ENCODE results near the gene FBRS. TPM values are rescaled to one million over a fixed set of nuclear protein-coding genes. Genes with fewer than 3 reads are reported as not detected.

FBRS gene
- total and polyA plus RNA-seq, 2 of the 8 experiments (the other 6 are each of a cell fraction or from before 2014, with no cell fraction given) = 2.4 to 13.9 TPM

- CTCF ChIA-PET (ENCODE audit: partially characterized antibody) = interaction anchor here (1.1 kb wide), 1 partner anchor 27 kb away, joined by 3 read pairs; no protein-coding TSS in a partner anchor
- WGBS, 2 experiments (ENCODE audit: extremely low coverage in 1 of 2, insufficient coverage in 1 of 2, insufficient read length in 1 of 2, insufficient replicate concordance in 2 of 2, low coverage in 1 of 2, low lambda C conversion rate in 2 of 2, missing lambda C conversion rate in 1 of 2) = 94% methylated on average over 11 of the region's 11 CpGs; no CpG with 5 or more reads in 1 of the 2 experiments
- H4K20me1 ChIP-seq (replicated peaks in 1 of 2; ENCODE audit: control insufficient read depth in 1 of 2, insufficient read depth in 2 of 2, low read length in 2 of 2) = peaks cover 8 to 29% of the 10 kb centered on the region in 2 experiments
Measured at GRCh38 chr16:30720086-30720485, 61.9 kb downstream of the FBRS start.

More at GRCh38 chr16:30720086-30720485, 61.9 kb downstream of the FBRS start:
- peaks cover 48 to 85% (median 75%) of the 10 kb centered on the region in 4 experiments for H3K36me3 ChIP-seq (ENCODE audit: control insufficient read depth in 2 of 4, insufficient read depth in 4 of 4, low read length in 3 of 4)
- no peak for DNase-seq (ENCODE audit: low read depth in 1 of 2, low spot score in 2 of 2)
- no peak overlapping the region for H3K18ac ChIP-seq (ENCODE audit: extremely low read depth, low read length)
- no peak overlapping the region for H2BK12ac ChIP-seq (ENCODE audit: low read depth, low read length)
- H3K4me1 ChIP-seq (replicated peaks in 1 of 4; ENCODE audit: control insufficient read depth in 3 of 4, insufficient read depth in 4 of 4, low read length in 3 of 4) = no peaks in the 10 kb centered on the region
- peaks cover 6% of the 10 kb centered on the region; the same call in 1 of the 2 replicates for H3K79me1 ChIP-seq (ENCODE audit: low read depth, low read length)
- H3K23ac ChIP-seq (ENCODE audit: insufficient read length) = no peak overlapping the region
- no peak overlapping the region for H3K27ac ChIP-seq (ENCODE audit: low read depth, low read length)
- no peak overlapping the region for H3K56ac ChIP-seq (replicated peaks; ENCODE audit: insufficient read length, low read depth, low read length)
- H2BK15ac ChIP-seq (ENCODE audit: low read length) = no peak overlapping the region
- no peaks in the 10 kb centered on the region for H3K79me2 ChIP-seq (ENCODE audit: control insufficient read depth in 1 of 2, insufficient read depth in 2 of 2, low read length in 2 of 2)
- H2AK5ac ChIP-seq (ENCODE audit: low read depth, low read length) = no peak overlapping the region
- H3K9me3 ChIP-seq (ENCODE audit: insufficient read depth in 2 of 2, low read depth in 1 of 2, low read length in 1 of 2) = no peaks in the 10 kb centered on the region
- no peak overlapping the region for H3K4ac ChIP-seq (replicated peaks; ENCODE audit: insufficient read length, low read depth, low read length)
- H3K9ac ChIP-seq (replicated peaks in 1 of 4; ENCODE audit: extremely low read depth in 1 of 4, low read depth in 3 of 4, low read length in 3 of 4) = no peak overlapping the region
- no peak for FAIRE-seq
- no peak overlapping the region for H4K5ac ChIP-seq (ENCODE audit: insufficient read length, low read depth, low read length)
- no peak overlapping the region for H3K4me3 ChIP-seq (ENCODE audit: extremely low read depth in 1 of 4, insufficient read depth in 2 of 4, low read depth in 3 of 4, low read length in 4 of 4)
- H3K14ac ChIP-seq (ENCODE audit: insufficient read length) = no peak overlapping the region
- no peaks in the 10 kb centered on the region for H3K27me3 ChIP-seq (replicated peaks in 1 of 4; ENCODE audit: control insufficient read depth in 3 of 4, extremely low read depth in 1 of 4, insufficient read depth in 3 of 4, low read length in 3 of 4)
- H3K23me2 ChIP-seq (ENCODE audit: low read depth, low read length) = no peaks in the 10 kb centered on the region; the same call in 1 of the 2 replicates
- H2BK5ac ChIP-seq (ENCODE audit: low read depth, low read length) = no peak overlapping the region
- no peak overlapping the region for H2BK120ac ChIP-seq (replicated peaks; ENCODE audit: low read depth, low read length)
- no peak overlapping the region for H3K4me2 ChIP-seq (ENCODE audit: insufficient read depth in 1 of 2, low read depth in 2 of 2, low read length in 2 of 2)
- no peak overlapping the region for H2AFZ ChIP-seq (ENCODE audit: low read length)
- H2BK20ac ChIP-seq (ENCODE audit: low read length) = no peak overlapping the region
- no peak overlapping the region for H4K91ac ChIP-seq (replicated peaks; ENCODE audit: insufficient read length, low read length)
- POLR2A ChIA-PET (ENCODE audit: partially characterized antibody) = interaction anchor here (1.3 to 6.8 kb wide), 6 partner anchors 8 to 36 kb away, joined by 3 to 80 read pairs (median 14); partner anchors contain the start of gene SRCAP
- no peak for TF ChIP-seq TCF12 (IDR thresholded peaks at IDR 0.05; ENCODE audit: low read depth, low read length)
- TF ChIP-seq GTF2F1 (IDR thresholded peaks at IDR 0.05; ENCODE audit: borderline replicate concordance, low read depth, low read length) = no peak
- no peak for TF ChIP-seq BCL11A (IDR thresholded peaks at IDR 0.05; ENCODE audit: low read depth in 2 of 2, low read length in 2 of 2)
- no peak for TF ChIP-seq CTCF (IDR thresholded peaks at IDR 0.05; ENCODE audit: control extremely low read depth in 1 of 3, insufficient read depth in 1 of 3, low read depth in 1 of 3, low read length in 3 of 3)
- no peak for TF ChIP-seq RAD21 (IDR thresholded peaks at IDR 0.05 in 1 of 2, conservative IDR thresholded peaks at IDR 0.05 in 1 of 2; ENCODE audit: low read depth in 2 of 2, low read length in 2 of 2)
- TF ChIP-seq ZNF274 (IDR thresholded peaks at IDR 0.05; ENCODE audit: borderline replicate concordance, extremely low read depth, low read length) = no peak
- no peak for TF ChIP-seq CBX8 (IDR thresholded peaks at IDR 0.05; ENCODE audit: borderline replicate concordance, low read depth, low read length)
- no peak for TF ChIP-seq CEBPB (IDR thresholded peaks at IDR 0.05; ENCODE audit: low read depth, low read length)
- H4K8ac ChIP-seq (ENCODE audit: extremely low read depth, insufficient read depth, low read length) = no peak overlapping the region
